ENCODE measurements around the gene AP2A2. TPM values are rescaled to one million over a fixed set of nuclear protein-coding genes. Genes with fewer than 3 reads are reported as not detected.

The AP2A2 gene
- total RNA-seq, 1 donor from 2014 or later, result 91.4 TPM

DNA sequence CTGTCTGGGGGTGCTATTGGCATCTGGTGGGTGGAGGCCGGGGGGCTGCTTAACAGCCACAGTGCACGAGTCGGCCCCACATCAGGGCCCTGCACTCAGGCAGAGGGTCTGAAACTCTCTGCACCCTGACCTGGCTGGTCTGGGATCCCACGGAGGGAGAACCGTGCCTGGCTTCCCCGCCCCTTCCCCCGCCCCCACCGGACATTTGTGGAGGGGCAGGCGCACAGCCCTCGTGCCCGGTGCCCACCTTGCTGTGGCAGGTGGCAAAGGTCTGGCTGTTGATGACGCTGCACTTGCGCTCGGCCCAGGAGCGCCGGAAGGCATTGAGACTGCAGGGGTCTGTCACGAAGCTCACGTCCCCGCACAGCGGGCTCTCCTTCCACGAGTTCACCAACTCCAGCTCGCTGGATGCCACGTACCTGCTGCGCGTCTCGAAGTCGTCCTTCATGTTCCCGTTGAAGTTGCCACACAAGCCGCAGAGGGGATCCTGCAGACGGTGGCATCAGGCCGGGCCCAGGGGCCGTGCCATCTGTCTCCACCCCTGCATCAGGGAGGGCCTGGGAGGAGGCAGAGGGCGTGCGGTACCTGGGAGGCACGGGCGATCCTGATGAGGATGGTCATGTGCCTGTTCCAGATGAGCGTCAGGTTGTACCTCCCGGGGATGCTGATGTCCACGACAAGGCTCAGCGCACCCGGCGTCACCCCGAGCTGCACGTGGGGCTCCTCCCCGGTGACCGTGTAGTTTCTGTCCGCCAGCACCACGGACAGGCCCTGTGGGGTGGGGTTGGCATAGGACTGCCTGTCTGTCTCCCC is 99.1 kb downstream of the AP2A2 start:
- no peaks in the 10 kb centered on the region for H3K36me3 ChIP-seq (ENCODE audit: control insufficient read depth, insufficient read depth, low read length)
- no peak overlapping the region for H3K4me3 ChIP-seq (ENCODE audit: low read depth, low read length)
- no peaks in the 10 kb centered on the region for H3K27me3 ChIP-seq (ENCODE audit: control insufficient read depth, insufficient read depth, low read length)
- TF ChIP-seq CTCF (IDR thresholded peaks at IDR 0.05; ENCODE audit: insufficient read depth, low read length, poor library complexity, severe bottlenecking), result no peak
- DNase-seq (ENCODE audit: low read depth), result no peak

DNA sequence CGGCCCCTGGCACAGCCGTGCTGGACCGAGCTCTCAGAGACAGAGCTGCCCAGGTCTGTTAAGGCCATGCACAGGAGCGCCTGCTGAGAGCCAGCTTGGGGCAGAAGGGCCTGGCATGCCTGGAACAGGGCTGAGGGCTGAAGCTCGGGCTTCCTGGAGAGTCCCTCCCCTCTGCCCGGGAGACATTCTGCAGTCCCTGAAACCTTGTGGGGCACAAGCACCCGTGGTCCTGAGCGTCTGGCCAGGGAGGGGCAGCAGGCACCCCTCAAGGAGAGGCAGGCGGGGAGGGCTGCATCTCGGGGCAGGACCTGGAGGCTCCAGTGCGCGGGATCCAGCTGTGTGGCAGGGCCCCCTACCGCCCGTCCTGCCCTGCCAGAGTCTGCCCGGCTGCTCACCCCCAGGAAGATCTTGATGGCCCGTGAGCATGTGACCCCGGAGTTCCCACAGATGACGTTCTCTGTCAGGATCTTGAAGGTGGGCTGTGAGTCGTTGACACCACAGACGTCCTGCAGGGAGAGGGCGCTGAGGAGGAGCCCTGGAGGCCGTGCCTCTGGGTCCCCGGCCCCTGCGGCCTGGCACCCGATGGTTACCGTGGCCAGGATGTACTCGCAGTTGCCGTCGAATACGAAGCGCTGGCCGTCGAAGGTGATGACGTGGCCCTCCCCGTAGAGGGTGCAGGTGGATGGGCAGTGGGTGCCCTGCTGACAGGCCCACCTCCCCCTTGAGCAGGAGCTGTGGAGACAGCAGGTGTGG is 99.9 kb downstream of the AP2A2 start:
- Histone ChIP-seq H3K4me3 (ENCODE audit: low read depth, low read length) (no peak overlapping the region), H3K36me3 (ENCODE audit: control insufficient read depth, insufficient read depth, low read length) (no peaks in the 10 kb centered on the region), H3K27me3 (ENCODE audit: control insufficient read depth, insufficient read depth, low read length) (peaks cover under 1% of the 10 kb centered on the region)
- no peak for DNase-seq (ENCODE audit: low read depth)
- no peak for TF ChIP-seq CTCF (IDR thresholded peaks at IDR 0.05; ENCODE audit: insufficient read depth, low read length, poor library complexity, severe bottlenecking)

DNA sequence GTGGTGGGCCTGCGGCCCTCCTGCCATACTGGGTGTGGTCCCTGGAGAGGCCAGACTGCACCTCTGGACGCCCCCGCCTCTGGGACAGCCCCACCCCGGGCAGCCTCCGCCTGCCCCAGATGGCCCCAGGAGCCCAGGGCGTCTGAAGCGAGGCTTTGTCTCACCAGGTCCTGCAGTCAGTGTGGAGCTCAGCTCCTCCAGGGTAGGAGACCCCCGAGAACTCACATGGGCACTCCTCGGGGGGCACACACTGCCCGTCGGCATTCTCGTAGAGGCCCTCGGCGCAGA is 100.4 kb downstream of the AP2A2 start:
- no peak for TF ChIP-seq CTCF (IDR thresholded peaks at IDR 0.05; ENCODE audit: insufficient read depth, low read length, poor library complexity, severe bottlenecking)
- no peak overlapping the region for H3K4me3 ChIP-seq (ENCODE audit: low read depth, low read length)
- DNase-seq (ENCODE audit: low read depth), result no peak
- peaks cover 3% of the 10 kb centered on the region for H3K27me3 ChIP-seq (ENCODE audit: control insufficient read depth, insufficient read depth, low read length)
- no peaks in the 10 kb centered on the region for H3K36me3 ChIP-seq (ENCODE audit: control insufficient read depth, insufficient read depth, low read length)

DNA sequence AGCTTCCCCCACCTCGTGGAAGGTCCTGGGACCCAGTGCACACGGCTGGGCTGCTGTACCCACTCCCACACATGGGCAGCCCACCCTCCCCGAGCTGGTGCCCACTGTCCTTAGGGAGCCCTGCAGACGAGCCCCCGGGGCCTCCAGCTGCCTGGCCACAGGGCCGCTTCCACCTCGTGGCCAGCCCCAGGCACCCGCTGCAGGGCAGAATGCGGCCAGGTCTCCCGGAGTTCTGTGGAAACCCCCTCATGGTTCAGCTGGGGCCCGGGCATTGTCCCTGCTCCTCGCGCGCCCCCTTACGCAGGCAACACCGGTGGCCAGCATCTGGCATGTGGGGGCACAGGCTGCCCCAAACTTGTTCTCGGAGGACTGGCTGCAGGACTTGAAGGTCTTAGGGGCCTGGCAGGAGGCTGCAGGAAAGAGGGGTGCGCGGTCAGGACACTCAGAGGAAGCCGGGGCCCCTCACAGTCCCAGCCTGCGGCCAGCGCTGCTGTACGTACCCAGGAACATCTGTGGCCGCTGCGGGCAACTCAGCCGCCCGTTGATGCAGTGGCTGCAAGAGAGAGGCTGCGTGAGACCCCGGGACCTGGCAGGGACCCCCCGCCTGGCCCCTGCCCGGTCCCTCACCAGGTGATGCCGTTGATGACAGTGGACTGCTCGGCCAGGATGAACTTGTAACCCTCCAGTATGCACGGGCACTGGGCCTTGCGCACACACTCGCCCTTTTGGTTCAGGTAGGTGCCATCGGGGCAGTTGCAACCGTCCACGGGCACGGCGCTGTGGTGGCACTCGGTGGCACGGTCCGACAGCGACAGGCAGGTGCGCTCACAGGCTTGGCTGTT is 101.2 kb downstream of the AP2A2 start:
- no peak for TF ChIP-seq CTCF (IDR thresholded peaks at IDR 0.05; ENCODE audit: insufficient read depth, low read length, poor library complexity, severe bottlenecking)
- H3K36me3 ChIP-seq (ENCODE audit: control insufficient read depth, insufficient read depth, low read length), result no peaks in the 10 kb centered on the region
- H3K4me3 ChIP-seq (ENCODE audit: low read depth, low read length), result no peak overlapping the region
- H3K27me3 ChIP-seq (ENCODE audit: control insufficient read depth, insufficient read depth, low read length), result peaks cover 3% of the 10 kb centered on the region
- DNase-seq (ENCODE audit: low read depth), result no peak

DNA sequence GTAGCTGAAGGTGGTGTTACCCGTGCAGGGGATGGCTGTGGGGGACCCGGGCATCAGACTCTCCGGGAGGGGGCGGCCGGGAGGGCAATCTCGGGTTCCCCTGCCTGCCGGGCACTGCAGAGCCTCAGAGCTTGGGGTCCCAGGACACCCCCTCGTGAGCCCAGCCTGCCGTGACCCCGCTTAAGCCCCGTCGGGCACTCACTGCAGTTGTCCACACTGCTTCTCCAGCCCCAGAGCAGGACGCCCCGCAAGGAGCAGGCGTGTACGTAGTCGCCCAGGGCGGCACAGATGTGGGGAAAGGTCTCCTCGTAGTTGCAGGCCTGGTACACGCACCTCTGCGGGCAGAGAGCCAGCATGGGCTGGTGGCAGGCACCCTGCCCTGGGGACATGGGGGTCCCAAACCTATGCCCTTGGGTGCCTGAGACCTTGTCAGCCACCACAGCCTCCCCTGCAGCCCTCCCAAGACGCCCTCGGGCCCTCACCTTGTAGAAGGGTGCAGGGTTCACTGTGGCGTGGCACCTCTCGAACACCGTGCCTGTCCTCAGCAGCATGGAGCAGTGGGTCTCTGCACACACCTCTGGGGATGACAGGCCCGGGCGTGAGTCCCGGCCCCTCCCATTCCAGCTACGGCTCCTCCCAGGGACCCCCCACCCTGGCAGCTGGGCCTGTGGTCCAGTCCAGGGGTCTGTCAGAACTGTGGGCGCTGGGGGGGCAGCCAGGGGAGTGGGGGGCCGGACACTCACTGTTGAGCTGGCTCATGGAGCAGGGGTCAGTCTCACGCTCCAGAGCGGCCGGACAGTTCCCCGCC is 102.0 kb downstream of the AP2A2 start:
- Histone ChIP-seq H3K36me3 (ENCODE audit: control insufficient read depth, insufficient read depth, low read length) (no peaks in the 10 kb centered on the region), H3K4me3 (ENCODE audit: low read depth, low read length) (no peak overlapping the region), H3K27me3 (ENCODE audit: control insufficient read depth, insufficient read depth, low read length) (peaks cover 3% of the 10 kb centered on the region)
- TF ChIP-seq CTCF (IDR thresholded peaks at IDR 0.05; ENCODE audit: insufficient read depth, low read length, poor library complexity, severe bottlenecking), result no peak
- DNase-seq (ENCODE audit: low read depth), result no peak
